BLaER1 treated with 17β-estradiol and CSF1 and Interleukin-3, amounts not matched to agents 10 nM and 100 nM (cell line): Measurements from ENCODE around the gene HIPK1.

ENCODE experiments used
- H3K27ac ChIP-seq, 11 experiments: shearing (Covaris generic); formaldehyde crosslinking; 2 replicates each; pipeline ENCODE4 v1.8.1; 2022
- H3K27me3 ChIP-seq, 11 experiments: shearing (Covaris generic); formaldehyde crosslinking; 2 replicates each; pipeline ENCODE4 v1.8.1; 2022
- H3K36me3 ChIP-seq, 11 experiments: shearing (Covaris generic); formaldehyde crosslinking; 2 replicates each; pipeline ENCODE4 v1.8.1; 2022
- H3K4me1 ChIP-seq, 10 experiments: shearing (Covaris generic); formaldehyde crosslinking; 2 replicates each; pipeline ENCODE4 v1.8.1; 2022
- H3K4me2 ChIP-seq, 11 experiments: shearing (Covaris generic); formaldehyde crosslinking; 2 replicates each; pipeline ENCODE4 v1.8.1; 2022
- H3K4me3 ChIP-seq, 10 experiments: shearing (Covaris generic); formaldehyde crosslinking; 2 replicates each; pipeline ENCODE4 v1.8.1; 2022
- H3K9ac ChIP-seq, 11 experiments: shearing (Covaris generic); formaldehyde crosslinking; 2 replicates each; pipeline ENCODE4 v1.8.1; 2022
- H3K9me3 ChIP-seq, 11 experiments: shearing (Covaris generic); formaldehyde crosslinking; replicated peaks in 1 of 11; 2 replicates each; pipeline ENCODE4 v1.8.1; 2022
- H4K20me1 ChIP-seq, 11 experiments: shearing (Covaris generic); formaldehyde crosslinking; 2 replicates each; pipeline ENCODE4 v1.8.1; 2022
- Cebpa-rat ChIP-seq, 11 experiments: shearing (Covaris generic); IDR thresholded peaks; 2 replicates each; pipeline ENCODE4 v1.8.1; 2022

HIPK1 gene

DNA sequence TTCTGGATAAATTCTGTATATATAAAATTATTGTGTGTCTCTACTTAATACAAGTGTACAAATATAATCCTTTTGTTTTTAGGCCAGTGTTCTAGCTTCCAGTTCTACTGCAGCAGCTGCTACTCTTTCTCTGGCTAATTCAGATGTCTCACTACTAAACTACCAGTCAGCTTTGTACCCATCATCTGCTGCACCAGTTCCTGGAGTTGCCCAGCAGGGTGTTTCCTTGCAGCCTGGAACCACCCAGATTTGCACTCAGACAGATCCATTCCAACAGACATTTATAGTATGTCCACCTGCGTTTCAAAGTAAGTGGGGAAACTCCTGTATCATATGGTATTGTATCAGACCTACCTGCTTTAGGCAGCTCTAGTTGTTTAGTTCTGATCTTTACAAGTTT lies 28.9 kb downstream of the HIPK1 start:
- no peak overlapping the region for H3K9ac ChIP-seq
- no peak for TF ChIP-seq Cebpa-rat (IDR thresholded peaks at IDR 0.05)
- no peak overlapping the region for H3K27ac ChIP-seq
- H3K4me1 ChIP-seq, result no peaks in the 10 kb centered on the region
- peaks cover 78 to 100% (median 97%) of the 10 kb centered on the region in 11 experiments for H3K36me3 ChIP-seq
- no peaks in the 10 kb centered on the region for H3K27me3 ChIP-seq
- H4K20me1 ChIP-seq, result peaks cover 0 to 12% (median 4%) of the 10 kb centered on the region in 11 experiments; a peak in 7 of 22 replicates
- no peak overlapping the region for H3K4me3 ChIP-seq
- H3K4me2 ChIP-seq, result no peak overlapping the region
- H3K9me3 ChIP-seq, result no peaks in the 10 kb centered on the region

DNA sequence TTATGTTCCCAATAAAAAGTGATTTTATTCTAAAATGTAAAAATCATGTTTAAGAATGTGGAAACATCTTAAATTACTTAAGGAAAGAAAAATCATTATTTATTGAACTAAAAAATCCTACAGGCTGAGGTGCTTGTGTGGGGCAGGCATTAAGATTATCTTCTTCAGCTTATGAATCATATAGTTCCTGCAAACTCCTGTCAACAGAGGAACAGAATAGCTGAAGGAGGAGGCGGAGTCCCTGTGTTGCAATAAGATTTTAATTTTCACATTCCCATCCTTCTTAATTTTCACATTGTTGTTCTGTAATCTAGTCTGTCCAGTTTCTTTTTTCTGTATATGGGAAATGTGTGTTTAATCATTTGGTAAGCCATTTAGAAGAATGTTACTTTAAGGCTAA lies 29.6 kb downstream of the HIPK1 start:
- no peak overlapping the region for H3K27ac ChIP-seq
- no peak overlapping the region for H3K4me3 ChIP-seq
- no peak for TF ChIP-seq Cebpa-rat (IDR thresholded peaks at IDR 0.05)
- no peaks in the 10 kb centered on the region for H3K27me3 ChIP-seq
- peaks cover 0 to 19% (median 3%) of the 10 kb centered on the region in 11 experiments; a peak in 7 of 22 replicates for H4K20me1 ChIP-seq
- H3K36me3 ChIP-seq, result peaks cover 79 to 100% (median 98%) of the 10 kb centered on the region in 11 experiments
- H3K9ac ChIP-seq, result no peak overlapping the region
- no peaks in the 10 kb centered on the region for H3K4me1 ChIP-seq
- no peak overlapping the region for H3K4me2 ChIP-seq
- H3K9me3 ChIP-seq, result no peaks in the 10 kb centered on the region

DNA sequence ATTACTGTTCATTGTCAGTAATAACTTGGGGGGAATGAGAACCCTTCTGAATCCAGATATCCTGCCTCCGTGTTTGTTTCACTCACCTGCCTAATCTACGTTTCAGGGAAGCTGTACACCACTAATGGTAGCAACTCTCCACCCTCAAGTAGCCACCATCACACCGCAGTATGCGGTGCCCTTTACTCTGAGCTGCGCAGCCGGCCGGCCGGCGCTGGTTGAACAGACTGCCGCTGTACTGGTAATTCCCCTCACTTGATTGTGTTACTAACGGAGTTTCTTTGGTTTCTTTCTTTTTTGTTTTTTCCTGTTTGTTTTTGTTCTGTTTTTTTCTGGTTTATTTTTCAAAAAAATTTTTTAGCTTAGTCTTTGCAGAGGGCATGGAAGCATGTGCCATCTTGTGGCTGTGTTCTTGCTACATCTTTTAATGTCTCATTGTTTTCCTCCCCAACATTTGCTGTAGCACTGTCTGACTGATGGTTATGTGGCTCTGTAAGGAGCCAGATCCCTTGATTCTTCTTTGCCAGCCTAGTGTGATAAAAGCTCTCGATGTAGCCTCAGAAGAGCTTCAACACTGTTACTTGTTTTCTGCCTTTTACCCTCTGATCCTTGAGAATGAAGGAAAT lies 34.3 kb downstream of the HIPK1 start:
- H3K9me3 ChIP-seq, result no peaks in the 10 kb centered on the region
- H3K27me3 ChIP-seq, result no peaks in the 10 kb centered on the region
- no peak overlapping the region for H3K9ac ChIP-seq
- H4K20me1 ChIP-seq, result peaks cover 0 to 14% (median 0%) of the 10 kb centered on the region in 11 experiments; a peak in 3 of 22 replicates
- peaks cover 83 to 100% (median 98%) of the 10 kb centered on the region in 11 experiments for H3K36me3 ChIP-seq
- H3K4me3 ChIP-seq, result no peak overlapping the region
- H3K4me1 ChIP-seq, result no peaks in the 10 kb centered on the region
- no peak overlapping the region for H3K4me2 ChIP-seq
- no peak for TF ChIP-seq Cebpa-rat (IDR thresholded peaks at IDR 0.05)
- no peak overlapping the region for H3K27ac ChIP-seq

DNA sequence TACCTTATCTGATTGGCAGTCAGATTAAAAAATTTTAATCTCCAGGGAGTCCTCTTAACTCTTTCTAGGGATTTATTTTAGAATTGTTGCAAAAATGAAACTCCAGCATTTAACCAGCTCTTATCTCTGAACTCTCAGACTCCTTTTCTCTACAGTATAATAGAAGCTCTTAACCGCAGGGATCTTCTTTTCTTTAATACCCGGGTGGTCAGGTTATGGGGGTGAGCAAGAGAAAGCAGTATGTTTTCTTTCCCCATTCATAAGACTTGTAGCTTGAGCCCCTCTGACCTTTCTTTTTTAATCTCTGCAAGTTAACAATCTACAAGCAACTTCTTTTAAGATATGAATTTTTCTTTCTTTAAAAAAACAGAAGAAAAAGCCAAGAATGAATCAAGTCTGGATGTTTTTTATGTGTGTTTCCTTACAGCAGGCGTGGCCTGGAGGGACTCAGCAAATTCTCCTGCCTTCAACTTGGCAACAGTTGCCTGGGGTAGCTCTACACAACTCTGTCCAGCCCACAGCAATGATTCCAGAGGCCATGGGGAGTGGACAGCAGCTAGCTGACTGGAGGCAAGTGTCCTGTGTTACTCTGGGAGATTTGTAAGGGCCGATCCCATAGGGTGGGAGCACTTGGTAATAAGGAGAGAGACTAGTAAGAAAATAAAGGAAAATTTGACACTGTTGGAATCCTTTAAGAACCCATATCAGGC lies 36.7 kb downstream of the HIPK1 start:
- H3K4me1 ChIP-seq, result no peaks in the 10 kb centered on the region
- TF ChIP-seq Cebpa-rat (IDR thresholded peaks at IDR 0.05), result no peak
- H3K27me3 ChIP-seq, result no peaks in the 10 kb centered on the region
- peaks cover 88 to 100% (median 98%) of the 10 kb centered on the region in 11 experiments for H3K36me3 ChIP-seq
- H3K9ac ChIP-seq, result no peak overlapping the region
- H3K9me3 ChIP-seq, result no peaks in the 10 kb centered on the region
- H3K27ac ChIP-seq, result no peak overlapping the region
- peaks cover 0 to 14% (median 0%) of the 10 kb centered on the region in 11 experiments; a peak in 1 of 22 replicates for H4K20me1 ChIP-seq
- H3K4me2 ChIP-seq, result no peak overlapping the region
- no peak overlapping the region for H3K4me3 ChIP-seq

DNA sequence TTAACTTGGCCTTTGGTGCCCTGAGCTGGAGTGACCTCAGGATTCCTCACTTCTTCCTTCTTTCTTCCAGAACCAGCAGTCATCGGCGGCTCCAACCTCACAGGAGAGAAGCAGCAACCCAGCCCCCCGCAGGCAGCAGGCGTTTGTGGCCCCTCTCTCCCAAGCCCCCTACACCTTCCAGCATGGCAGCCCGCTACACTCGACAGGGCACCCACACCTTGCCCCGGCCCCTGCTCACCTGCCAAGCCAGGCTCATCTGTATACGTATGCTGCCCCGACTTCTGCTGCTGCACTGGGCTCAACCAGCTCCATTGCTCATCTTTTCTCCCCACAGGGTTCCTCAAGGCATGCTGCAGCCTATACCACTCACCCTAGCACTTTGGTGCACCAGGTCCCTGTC lies 43.8 kb downstream of the HIPK1 start:
- Histone ChIP-seq H3K4me3 (no peak overlapping the region), H3K4me2 (no peak overlapping the region), H3K9ac (no peak overlapping the region), H3K36me3 (peaks cover 60 to 79% (median 72%) of the 10 kb centered on the region in 11 experiments), H3K9me3 (no peaks in the 10 kb centered on the region), H3K27me3 (no peaks in the 10 kb centered on the region), H4K20me1 (peaks cover 0 to 31% (median 0%) of the 10 kb centered on the region in 11 experiments; a peak in 5 of 22 replicates), H3K4me1 (peaks cover 25 to 37% (median 33%) of the 10 kb centered on the region in 10 experiments), H3K27ac (no peak overlapping the region)
- no peak for TF ChIP-seq Cebpa-rat (IDR thresholded peaks at IDR 0.05)

DNA sequence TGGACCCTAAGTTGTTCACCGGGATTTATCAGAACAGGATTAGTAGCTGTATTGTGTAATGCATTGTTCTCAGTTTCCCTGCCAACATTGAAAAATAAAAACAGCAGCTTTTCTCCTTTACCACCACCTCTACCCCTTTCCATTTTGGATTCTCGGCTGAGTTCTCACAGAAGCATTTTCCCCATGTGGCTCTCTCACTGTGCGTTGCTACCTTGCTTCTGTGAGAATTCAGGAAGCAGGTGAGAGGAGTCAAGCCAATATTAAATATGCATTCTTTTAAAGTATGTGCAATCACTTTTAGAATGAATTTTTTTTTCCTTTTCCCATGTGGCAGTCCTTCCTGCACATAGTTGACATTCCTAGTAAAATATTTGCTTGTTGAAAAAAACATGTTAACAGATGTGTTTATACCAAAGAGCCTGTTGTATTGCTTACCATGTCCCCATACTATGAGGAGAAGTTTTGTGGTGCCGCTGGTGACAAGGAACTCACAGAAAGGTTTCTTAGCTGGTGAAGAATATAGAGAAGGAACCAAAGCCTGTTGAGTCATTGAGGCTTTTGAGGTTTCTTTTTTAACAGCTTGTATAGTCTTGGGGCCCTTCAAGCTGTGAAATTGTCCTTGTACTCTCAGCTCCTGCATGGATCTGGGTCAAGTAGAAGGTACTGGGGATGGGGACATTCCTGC lies 46.2 kb downstream of the HIPK1 start:
- Histone ChIP-seq H3K27ac (peak overlapping the region in 5 of 11 experiments; percentile 24 to 52 (median 32); a peak in 4 of 22 replicates), H4K20me1 (peaks cover 0 to 31% (median 0%) of the 10 kb centered on the region in 11 experiments; a peak in 5 of 22 replicates), H3K9ac (peak overlapping the region in 2 of 11 experiments; percentile 14 to 34; a peak in 1 of 22 replicates), H3K4me2 (peak overlapping the region; percentile 21 to 98 (median 49); a peak in 19 of 22 replicates), H3K4me1 (peaks cover 43 to 61% (median 57%) of the 10 kb centered on the region in 10 experiments), H3K9me3 (no peaks in the 10 kb centered on the region), H3K4me3 (no peak overlapping the region), H3K36me3 (peaks cover 36 to 55% (median 48%) of the 10 kb centered on the region in 11 experiments), H3K27me3 (no peaks in the 10 kb centered on the region)
- TF ChIP-seq Cebpa-rat (IDR thresholded peaks at IDR 0.05), result no peak

DNA sequence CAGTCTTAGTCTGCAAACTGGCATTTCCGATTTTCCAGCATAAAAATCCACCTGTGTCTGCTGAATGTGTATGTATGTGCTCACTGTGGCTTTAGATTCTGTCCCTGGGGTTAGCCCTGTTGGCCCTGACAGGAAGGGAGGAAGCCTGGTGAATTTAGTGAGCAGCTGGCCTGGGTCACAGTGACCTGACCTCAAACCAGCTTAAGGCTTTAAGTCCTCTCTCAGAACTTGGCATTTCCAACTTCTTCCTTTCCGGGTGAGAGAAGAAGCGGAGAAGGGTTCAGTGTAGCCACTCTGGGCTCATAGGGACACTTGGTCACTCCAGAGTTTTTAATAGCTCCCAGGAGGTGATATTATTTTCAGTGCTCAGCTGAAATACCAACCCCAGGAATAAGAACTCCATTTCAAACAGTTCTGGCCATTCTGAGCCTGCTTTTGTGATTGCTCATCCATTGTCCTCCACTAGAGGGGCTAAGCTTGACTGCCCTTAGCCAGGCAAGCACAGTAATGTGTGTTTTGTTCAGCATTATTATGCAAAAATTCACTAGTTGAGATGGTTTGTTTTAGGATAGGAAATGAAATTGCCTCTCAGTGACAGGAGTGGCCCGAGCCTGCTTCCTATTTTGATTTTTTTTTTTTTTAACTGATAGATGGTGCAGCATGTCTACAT lies 47.6 kb downstream of the HIPK1 start:
- Histone ChIP-seq H3K4me3 (no peak overlapping the region), H3K36me3 (peaks cover 28 to 41% (median 35%) of the 10 kb centered on the region in 11 experiments), H3K4me1 (peaks cover 49 to 75% (median 71%) of the 10 kb centered on the region in 10 experiments), H3K9ac (peak overlapping the region in 7 of 11 experiments; percentile 0 to 36 (median 17); a peak in 6 of 22 replicates), H4K20me1 (peaks cover 0 to 31% (median 0%) of the 10 kb centered on the region in 11 experiments; a peak in 5 of 22 replicates), H3K9me3 (no peaks in the 10 kb centered on the region), H3K4me2 (peak overlapping the region; percentile 21 to 98 (median 49); a peak in 21 of 22 replicates), H3K27ac (peak overlapping the region; percentile 6 to 64 (median 23); a peak in 13 of 22 replicates), H3K27me3 (no peaks in the 10 kb centered on the region)
- TF ChIP-seq Cebpa-rat (IDR thresholded peaks at IDR 0.05), result no peak

DNA sequence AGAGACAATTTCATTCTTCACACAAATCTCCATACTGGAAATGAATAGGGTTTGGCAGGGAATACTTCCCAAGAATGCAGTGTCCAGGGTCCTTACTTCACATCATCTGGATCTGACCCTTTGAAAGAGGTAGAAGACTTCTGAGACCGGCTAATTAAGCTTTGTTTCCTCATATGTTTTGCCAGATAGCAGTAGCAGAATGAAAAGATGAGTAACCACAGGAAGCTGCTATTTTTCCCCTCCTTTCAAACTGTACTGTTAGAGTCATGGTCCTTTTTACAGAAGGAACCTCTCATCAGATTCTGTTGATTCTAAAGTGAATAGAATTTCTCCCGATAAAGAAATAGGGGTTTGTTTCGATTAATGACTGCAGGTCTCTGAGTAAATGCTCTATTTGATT lies 48.8 kb downstream of the HIPK1 start:
- Histone ChIP-seq H4K20me1 (peaks cover 0 to 31% (median 0%) of the 10 kb centered on the region in 11 experiments; a peak in 5 of 22 replicates), H3K4me3 (no peak overlapping the region), H3K27me3 (no peaks in the 10 kb centered on the region), H3K9ac (peak overlapping the region in 4 of 11 experiments; percentile 3 to 32 (median 8); a peak in 3 of 22 replicates), H3K9me3 (no peaks in the 10 kb centered on the region), H3K36me3 (peaks cover 16 to 30% (median 23%) of the 10 kb centered on the region in 11 experiments), H3K4me1 (peaks cover 61 to 87% (median 83%) of the 10 kb centered on the region in 10 experiments), H3K27ac (peak overlapping the region in 6 of 11 experiments; percentile 3 to 83 (median 74); a peak in 7 of 22 replicates), H3K4me2 (peak overlapping the region in 10 of 11 experiments; percentile 8 to 99 (median 92); a peak in 14 of 22 replicates)
- TF ChIP-seq Cebpa-rat (IDR thresholded peaks at IDR 0.05), result no peak
